Aorta (tissue), 5 donors: Measurements from ENCODE around the gene DNAH5. TPM values are rescaled to one million over a fixed set of nuclear protein-coding genes. Genes with fewer than 3 reads are reported as not detected.

ENCODE experiments used
- ATAC-seq: fragments of 200-7000 bp; cut with Tn5 transposase; one replicate; pipeline ENCODE4 v1.9.1; 2022; ENCODE audit warnings: moderate library complexity; ENCODE audit not compliant: low FRiP score
- DNase-seq, 2 donors: peaks; one replicate each; pipeline ENCODE4 v3.0.0-alpha.2; 2020
- H3K27ac ChIP-seq, 2 donors: one replicate each; pipeline ENCODE4 v1.5.1; 2013; ENCODE audit warnings: low read length in 2 of 2, mild to moderate bottlenecking in 2 of 2, moderate library complexity in 2 of 2, control low read depth in 1 of 2, inconsistent platforms in 1 of 2, low read depth in 1 of 2
- H3K27me3 ChIP-seq, 2 donors: one replicate each; pipeline ENCODE4 v1.6.1; 2013; ENCODE audit warnings: control low read depth in 1 of 2, low read length in 1 of 2, mild to moderate bottlenecking in 1 of 2, moderate library complexity in 1 of 2; ENCODE audit not compliant: insufficient read depth in 2 of 2, control insufficient read depth in 1 of 2
- H3K36me3 ChIP-seq, 2 donors: one replicate each; pipeline ENCODE4 v1.6.1; 2013; ENCODE audit warnings: control low read depth in 1 of 2, low read length in 1 of 2, mild to moderate bottlenecking in 1 of 2; ENCODE audit not compliant: insufficient read depth in 2 of 2, control insufficient read depth in 1 of 2
- H3K4me1 ChIP-seq, 2 donors: one replicate each; pipeline ENCODE4 v1.6.1; 2013; ENCODE audit warnings: low read length in 2 of 2, control low read depth in 1 of 2, mild to moderate bottlenecking in 1 of 2, moderate library complexity in 1 of 2; ENCODE audit not compliant: insufficient read depth in 2 of 2, control insufficient read depth in 1 of 2
- H3K4me3 ChIP-seq, 2 donors: one replicate each; pipeline ENCODE4 v1.5.1; 2013; ENCODE audit warnings: low read length in 2 of 2, control low read depth in 1 of 2, mild to moderate bottlenecking in 1 of 2
- H3K9me3 ChIP-seq: one replicate; pipeline ENCODE4 v1.6.1; 2013; ENCODE audit warnings: mild to moderate bottlenecking, low read length; ENCODE audit not compliant: control insufficient read depth
- WGBS, 2 donors: extraction: QIAGEN DNeasy Blood & Tissue Kit; methylation state at CpG; one replicate each; pipeline ENCODE4 v1.1.7; 2013; 5-methylcytosine and 5-hydroxymethylcytosine counted together
- intact Hi-C, 2 donors: fragments of 100-400 bp; cut with DNase I; formaldehyde crosslinking; loops; one replicate each; pipeline versions ENCODE4 v1.14.2 to v1.15.0; 2022
- polyA plus RNA-seq, 2 donors: library from polyadenylated mRNA; stranded (reverse); fragments of 200-250 nt; gene quantifications; one replicate each; pipeline ENCODE4 v1.2.3, GENCODE V29; 2013
- total RNA-seq, 2 donors: library from RNA; stranded (reverse); fragmentation: NEBNext Ultra II Directional; extraction: Animal tissue kit (Norgen Biotek cat#: 25700); gene quantifications; one replicate each; pipeline ENCODE4 v1.2.1, GENCODE V29; 2021
- donor health status: healthy with polysubstance abuse.
- donor health status: Bipolar disorder and iron deficiency.
- donor health status: DM: no; HTN: no; CAD: no.
- donor health status: DM: no; HTN: no; CAD: no.
- donor health status: DM: yes; HTN: yes; CAD: no.

Gene DNAH5
- total and polyA plus RNA-seq, 4 donors = 0.03 to 0.57 (median 0.36) TPM; not detected in 1

- Histone ChIP-seq H3K4me1 (no peaks in the 10 kb centered on the region), H3K36me3 (no peaks in the 10 kb centered on the region), H3K27ac (no peak overlapping the region), H3K4me3 (no peak overlapping the region), H3K9me3 (no peaks in the 10 kb centered on the region), H3K27me3 (no peaks in the 10 kb centered on the region)
- no peak for ATAC-seq
- no peak for DNase-seq
- intact Hi-C loops = no loop called here
- WGBS, 2 donors = 39 to 48% methylated on average over 10 of the region's 10 CpGs
These were observed 160.8 kb downstream of the DNAH5 start for GRCh38 chr5:13783726-13784125.

GRCh38 chr5:13780081-13780480, 164.4 kb downstream of the DNAH5 start:
- H3K9me3 ChIP-seq = no peaks in the 10 kb centered on the region
- intact Hi-C loops = no loop called here
- no peaks in the 10 kb centered on the region for H3K36me3 ChIP-seq

DNA sequence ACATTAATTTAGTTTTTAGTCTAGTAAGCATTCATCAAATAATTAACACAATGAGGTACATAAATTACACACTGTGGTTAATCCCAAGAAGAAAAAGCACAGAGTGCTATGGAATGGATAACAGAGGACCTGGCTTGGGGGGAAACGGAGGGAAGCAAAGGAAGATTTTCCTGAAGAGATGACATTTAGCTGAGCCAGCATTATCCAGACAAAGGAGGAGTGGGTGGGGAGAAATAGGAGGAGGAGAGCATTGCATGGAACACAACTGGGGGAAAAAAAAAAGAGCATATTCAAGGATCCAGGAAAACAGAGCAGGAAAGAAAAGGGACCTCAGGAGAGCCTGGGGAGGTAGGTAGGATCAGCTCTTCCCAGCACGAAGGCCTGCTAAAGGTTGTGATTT, 170.8 kb downstream of the DNAH5 start:
- no peaks in the 10 kb centered on the region for H3K9me3 ChIP-seq
- DNase-seq = no peak
- H3K4me3 ChIP-seq = no peak overlapping the region
- no peaks in the 10 kb centered on the region for H3K36me3 ChIP-seq
- no peaks in the 10 kb centered on the region for H3K4me1 ChIP-seq
- no peak overlapping the region for H3K27ac ChIP-seq
- H3K27me3 ChIP-seq = no peaks in the 10 kb centered on the region
- WGBS, 2 donors = 66 to 68% methylated on average over 2 of the region's 2 CpGs
- ATAC-seq = no peak
- intact Hi-C loops = no loop called here

More at GRCh38 chr5:13780081-13780480, 164.4 kb downstream of the DNAH5 start:
- Histone ChIP-seq H3K27ac (no peak overlapping the region), H3K27me3 (no peaks in the 10 kb centered on the region), H3K4me1 (no peaks in the 10 kb centered on the region), H3K4me3 (no peak overlapping the region)
- DNase-seq (no peak), ATAC-seq (no peak)
- 85 to 86% methylated on average over 1 of the region's 1 CpG for WGBS, 2 donors

DNA sequence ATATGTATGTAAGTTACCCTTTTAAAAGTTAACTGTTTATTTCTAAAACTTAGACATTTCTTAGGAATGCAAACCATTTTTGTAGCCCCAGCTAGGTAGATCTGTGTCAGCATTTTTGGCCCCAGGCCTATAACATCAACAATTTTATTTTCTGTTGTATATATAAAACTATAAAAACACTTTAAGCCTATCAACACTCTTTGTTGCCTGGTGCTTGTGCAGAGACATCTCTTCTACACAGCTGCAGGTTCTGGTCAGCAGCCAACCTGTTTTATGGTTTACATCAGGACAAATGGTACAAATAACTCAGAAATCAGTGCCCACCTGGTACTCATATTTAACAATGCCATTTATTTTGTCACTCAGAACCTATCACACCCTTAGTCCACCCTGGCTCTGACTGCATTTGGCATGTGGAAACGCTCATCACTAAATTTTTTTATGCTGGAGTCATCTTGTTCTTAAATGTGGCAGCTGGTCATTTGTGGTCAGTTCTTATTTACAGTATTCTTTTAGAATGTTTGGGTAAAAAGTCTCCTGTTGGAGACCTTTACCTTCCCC, 173.4 kb downstream of the DNAH5 start:
- Histone ChIP-seq H3K27ac (no peak overlapping the region), H3K36me3 (no peaks in the 10 kb centered on the region), H3K9me3 (no peaks in the 10 kb centered on the region), H3K4me3 (no peak overlapping the region), H3K4me1 (no peaks in the 10 kb centered on the region), H3K27me3 (no peaks in the 10 kb centered on the region)
- intact Hi-C loops = no loop called here
- no peak for ATAC-seq
- 71 to 75% methylated on average over 1 of the region's 1 CpG for WGBS, 2 donors
- no peak for DNase-seq

DNA sequence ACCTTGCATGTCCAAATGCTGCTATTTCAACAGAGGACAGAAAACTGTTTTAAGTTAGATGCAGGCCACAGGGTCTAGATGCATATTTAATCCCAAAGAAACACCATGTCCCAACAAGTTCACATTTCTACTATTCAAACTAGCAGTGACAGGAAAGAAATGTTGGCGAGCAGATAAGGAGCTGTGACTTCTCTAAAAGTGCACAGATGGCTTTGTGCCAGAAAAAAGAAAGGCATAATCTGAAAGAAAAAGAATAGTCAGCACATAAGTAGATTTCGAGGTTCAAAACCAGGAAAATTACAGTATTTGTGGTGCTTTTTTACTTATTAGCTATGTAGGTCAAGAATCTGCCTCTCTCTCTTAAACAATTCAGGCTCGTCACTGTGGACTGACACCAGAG, 178.3 kb downstream of the DNAH5 start:
- no peaks in the 10 kb centered on the region for H3K4me1 ChIP-seq
- H3K27ac ChIP-seq = no peak overlapping the region
- H3K27me3 ChIP-seq = no peaks in the 10 kb centered on the region
- DNase-seq (no peak), ATAC-seq (no peak)
- H3K36me3 ChIP-seq = no peaks in the 10 kb centered on the region
- no peak overlapping the region for H3K4me3 ChIP-seq
- intact Hi-C loops = no loop called here
- WGBS, 2 donors = 8% methylated on average over 3 of the region's 3 CpGs
- H3K9me3 ChIP-seq = no peaks in the 10 kb centered on the region

GRCh38 chr5:13763719-13764118, 180.8 kb downstream of the DNAH5 start:
- Histone ChIP-seq H3K27ac (no peak overlapping the region), H3K4me1 (no peaks in the 10 kb centered on the region), H3K4me3 (no peak overlapping the region), H3K27me3 (no peaks in the 10 kb centered on the region), H3K36me3 (no peaks in the 10 kb centered on the region), H3K9me3 (no peaks in the 10 kb centered on the region)
- ATAC-seq (no peak), DNase-seq (no peak)
- WGBS, 2 donors = 58 to 64% methylated on average over 3 of the region's 3 CpGs
- intact Hi-C loops = no loop called here

GRCh38 chr5:13749766-13750165, 194.7 kb downstream of the DNAH5 start:
- Histone ChIP-seq H3K36me3 (no peaks in the 10 kb centered on the region), H3K9me3 (no peaks in the 10 kb centered on the region), H3K27me3 (no peaks in the 10 kb centered on the region), H3K4me1 (no peaks in the 10 kb centered on the region), H3K4me3 (no peak overlapping the region), H3K27ac (no peak overlapping the region)
- intact Hi-C loops = no loop called here
- 68 to 75% methylated on average over 6 of the region's 6 CpGs for whole genome bisulfite sequencing, 2 donors
- ATAC-seq (no peak), DNase-seq (no peak)

- no peak overlapping the region for H3K27ac ChIP-seq
- DNase-seq (no peak), ATAC-seq (no peak)
- no peaks in the 10 kb centered on the region for H3K9me3 ChIP-seq
- no peaks in the 10 kb centered on the region for H3K36me3 ChIP-seq
- intact Hi-C loops = no loop called here
- no peaks in the 10 kb centered on the region for H3K27me3 ChIP-seq
- H3K4me1 ChIP-seq = no peaks in the 10 kb centered on the region
- no peak overlapping the region for H3K4me3 ChIP-seq
These were observed 198.5 kb downstream of the DNAH5 start for GRCh38 chr5:13746026-13746425.

- ATAC-seq = no peak
- intact Hi-C loops = no loop called here
- 34 to 35% methylated on average over 3 of the region's 3 CpGs for WGBS, 2 donors
These were observed 199.0 kb downstream of the DNAH5 start for GRCh38 chr5:13745508-13745907.

More at GRCh38 chr5:13745508-13745907, 199.0 kb downstream of the DNAH5 start:
- Histone ChIP-seq H3K4me3 (no peak overlapping the region), H3K4me1 (no peaks in the 10 kb centered on the region), H3K27me3 (no peaks in the 10 kb centered on the region), H3K36me3 (no peaks in the 10 kb centered on the region), H3K9me3 (no peaks in the 10 kb centered on the region), H3K27ac (no peak overlapping the region)
- DNase-seq = no peak
